DLD1 (cell line): ENCODE results near the gene CD244.
"Not testable (repeated sequence)": the region's sequence is repeated elsewhere in the genome, so short reads cannot be mapped to it uniquely, and the experiment has no call there.

ENCODE experiments used
- in situ Hi-C: cut with HindIII; loops from 2 replicates; pipeline ENCODE4 v1.10.0; 2017; ENCODE audit warnings: low sequenced_read_pairs

Gene CD244, protein sequence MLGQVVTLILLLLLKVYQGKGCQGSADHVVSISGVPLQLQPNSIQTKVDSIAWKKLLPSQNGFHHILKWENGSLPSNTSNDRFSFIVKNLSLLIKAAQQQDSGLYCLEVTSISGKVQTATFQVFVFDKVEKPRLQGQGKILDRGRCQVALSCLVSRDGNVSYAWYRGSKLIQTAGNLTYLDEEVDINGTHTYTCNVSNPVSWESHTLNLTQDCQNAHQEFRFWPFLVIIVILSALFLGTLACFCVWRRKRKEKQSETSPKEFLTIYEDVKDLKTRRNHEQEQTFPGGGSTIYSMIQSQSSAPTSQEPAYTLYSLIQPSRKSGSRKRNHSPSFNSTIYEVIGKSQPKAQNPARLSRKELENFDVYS

DNA sequence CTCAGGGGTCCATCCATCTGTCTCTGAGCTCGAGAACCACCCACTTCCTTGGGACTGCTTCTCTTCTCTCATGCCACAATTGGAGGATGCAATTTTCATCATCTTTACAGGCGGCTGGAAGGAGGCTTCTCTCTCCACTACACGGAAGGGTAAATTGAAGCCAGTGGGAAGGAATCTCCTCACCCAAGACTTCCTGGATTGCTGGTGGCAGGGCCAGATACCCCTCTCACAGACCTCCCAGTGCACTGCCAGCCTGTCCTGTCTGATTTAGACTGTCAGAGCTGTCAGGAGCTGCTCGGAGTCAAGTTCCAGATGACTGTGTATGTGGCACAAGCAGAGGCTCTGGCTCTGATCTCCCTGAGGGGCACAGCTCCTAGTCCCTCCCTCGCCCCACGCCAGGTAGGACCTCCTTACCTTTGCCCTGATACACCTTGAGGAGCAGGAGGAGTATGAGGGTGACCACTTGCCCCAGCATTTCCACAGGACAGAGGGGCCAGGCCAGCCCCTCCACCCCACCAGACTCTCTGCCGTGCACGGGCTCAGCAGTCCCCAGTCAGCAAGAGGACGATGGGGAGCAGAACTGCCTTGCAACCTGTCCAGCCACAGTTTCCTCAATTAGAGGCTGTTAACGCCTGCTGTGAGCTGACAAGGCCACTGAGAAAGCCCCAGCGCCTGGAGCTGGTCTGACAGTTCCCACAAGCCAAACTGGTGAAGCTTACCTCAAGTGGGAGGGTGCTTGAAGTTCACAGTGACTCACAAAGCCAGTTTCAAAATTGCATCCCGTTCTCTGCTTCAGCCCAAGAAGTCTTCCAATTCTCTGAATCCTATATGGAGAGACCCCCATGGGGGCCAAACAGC lies at the start of gene CD244:
TSS of gene CD244 (minus strand) at position 685 of the 858 bp plus-strand sequence. CDS start at position 475, 210 bp downstream.
- in situ Hi-C loops: no loop called here

DNA sequence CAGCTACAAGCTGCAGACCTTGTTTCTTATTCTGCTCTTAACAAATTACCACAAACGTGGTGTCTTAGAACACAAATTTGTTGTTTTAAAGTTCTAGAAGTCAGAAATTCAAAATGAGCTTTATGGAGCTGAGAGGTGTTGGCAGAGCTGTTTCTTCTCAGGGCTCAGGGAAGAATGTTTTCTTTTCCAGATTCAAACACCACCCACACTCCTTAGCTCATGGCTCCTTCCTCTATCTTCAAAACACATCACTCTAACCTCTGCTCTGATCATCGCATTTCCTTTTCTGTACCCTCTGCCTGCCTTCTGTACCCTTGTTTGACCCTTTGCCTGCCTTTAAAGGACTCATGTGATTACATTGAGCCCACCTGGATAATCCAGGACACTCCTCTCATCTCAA lies 49.2 kb upstream of the CD244 start:
- in situ Hi-C loops: no loop called here

DNA sequence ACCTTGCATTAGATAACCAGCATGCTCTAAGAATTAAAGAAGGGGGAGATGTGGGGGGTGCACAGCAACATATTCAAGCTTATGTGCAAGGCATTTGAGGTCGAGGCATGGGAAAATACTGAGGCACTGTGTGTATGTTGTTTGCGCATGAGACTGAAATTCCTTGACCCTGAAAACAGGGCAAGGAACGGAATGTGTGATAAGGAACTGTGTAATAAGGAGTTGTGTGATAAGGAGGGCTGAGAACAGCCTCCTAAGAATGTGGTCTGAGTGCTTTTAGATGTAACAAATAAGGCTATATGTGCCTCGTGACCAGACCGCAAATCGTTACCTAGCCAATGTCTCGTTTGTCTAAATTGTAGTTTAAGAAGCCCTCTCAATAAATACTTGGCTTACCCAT lies 48.8 kb upstream of the CD244 start:
- in situ Hi-C loops: no loop called here

- in situ Hi-C loops: no loop called here
These were observed 47.6 kb upstream of the CD244 start for GRCh38 chr1:160910170-160910750.

DNA sequence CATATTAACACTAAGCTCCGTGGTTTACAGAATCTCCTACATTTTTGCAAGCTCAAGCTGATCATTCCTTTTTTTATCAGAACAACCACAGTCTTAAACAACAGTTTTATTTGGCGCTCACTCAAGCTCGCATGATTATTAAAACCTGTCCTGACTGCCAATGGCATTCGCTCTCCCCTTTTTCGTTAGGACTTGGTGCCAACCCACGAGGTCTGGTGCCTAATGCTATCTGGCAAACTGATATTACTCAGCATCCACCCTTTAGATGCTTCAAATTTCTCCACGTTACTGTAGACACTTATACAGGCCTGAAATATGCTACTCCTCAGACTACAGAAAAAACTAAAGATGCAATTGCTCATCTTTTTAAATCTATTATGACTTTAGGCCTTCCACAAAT lies 45.3 kb upstream of the CD244 start:
- in situ Hi-C loops: no loop called here

GRCh38 chr1:160905617-160905989 lies 42.9 kb upstream of the CD244 start:
- in situ Hi-C loops: no loop called here

- in situ Hi-C loops: no loop called here
These were observed 42.3 kb upstream of the CD244 start for GRCh38 chr1:160904783-160905616.

GRCh38 chr1:160902251-160902650 lies 39.6 kb upstream of the CD244 start:
- in situ Hi-C loops: not testable (repeated sequence)

- in situ Hi-C loops: no loop called here
These were observed 39.1 kb upstream of the CD244 start for GRCh38 chr1:160901768-160902167.

DNA sequence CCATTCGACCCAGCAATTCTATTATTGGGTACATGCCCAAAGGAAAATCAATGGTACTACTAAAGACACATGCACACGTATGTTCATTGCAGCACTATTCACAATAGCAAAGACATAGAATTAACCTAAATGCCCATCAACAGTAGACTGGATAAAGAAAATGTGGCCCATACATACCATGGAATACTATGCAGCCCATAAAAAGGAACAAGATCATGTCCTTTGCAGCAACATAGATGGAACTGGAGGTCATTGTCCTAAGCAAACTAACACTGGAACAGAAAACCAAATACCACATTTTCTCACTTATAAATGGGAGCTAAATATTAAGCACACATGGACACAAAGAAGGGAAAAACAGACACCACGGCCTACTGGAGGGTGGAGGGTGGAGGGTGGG lies 38.0 kb upstream of the CD244 start:
- in situ Hi-C loops: not testable (repeated sequence)

DNA sequence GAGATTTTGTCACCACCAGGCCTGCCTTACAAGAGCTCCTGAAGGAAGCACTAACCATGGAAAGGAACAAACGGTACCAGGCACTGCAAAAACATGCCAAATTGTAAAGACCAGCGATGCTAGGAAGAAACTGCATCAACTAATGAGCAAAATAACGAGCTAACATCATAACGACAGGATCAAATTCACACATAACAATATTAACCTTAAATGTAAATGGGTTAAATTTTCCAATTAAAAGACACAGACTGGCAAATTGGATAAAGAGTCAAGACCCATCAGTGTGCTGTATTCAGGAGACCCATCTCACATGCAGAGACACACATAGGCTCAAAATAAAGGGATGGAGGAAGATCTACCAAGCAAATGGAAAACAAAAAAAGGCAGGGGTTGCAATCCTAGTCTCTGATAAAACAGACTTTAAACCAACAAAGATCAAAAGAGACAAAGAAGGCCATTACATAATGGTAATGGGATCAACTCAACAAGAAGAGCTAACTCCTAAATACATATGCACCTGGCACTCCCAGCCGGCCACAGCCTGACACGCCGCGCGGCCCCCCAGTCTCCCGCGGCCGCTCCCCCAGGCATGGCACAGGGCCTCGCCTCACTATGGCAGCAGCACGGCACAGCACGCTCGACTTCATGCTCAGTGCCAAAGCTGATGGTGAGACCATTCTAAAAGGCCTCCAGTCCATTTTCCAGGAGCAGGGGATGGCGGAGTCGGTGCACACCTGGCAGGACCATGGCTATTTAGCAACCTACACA lies 31.9 kb upstream of the CD244 start:
- in situ Hi-C loops: not testable (repeated sequence)

DNA sequence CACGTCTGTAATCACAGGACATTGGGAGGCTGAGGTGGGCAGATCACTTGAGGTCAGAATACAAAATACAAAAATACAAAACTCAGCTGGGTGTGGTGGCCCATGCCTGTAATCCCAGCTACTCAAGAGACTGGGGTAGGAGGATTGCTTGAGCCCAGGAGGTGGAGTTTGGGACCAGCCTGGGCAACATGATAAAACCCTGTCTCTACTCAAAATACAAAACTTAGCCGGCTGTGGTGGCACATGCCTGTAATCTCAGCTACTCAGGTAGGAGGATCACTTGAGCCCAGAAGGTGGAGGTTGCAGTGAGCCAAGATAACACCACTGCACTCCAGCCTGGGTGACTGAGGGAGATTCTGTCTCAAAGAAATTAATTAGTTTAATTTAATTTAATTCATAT lies 28.8 kb upstream of the CD244 start:
- in situ Hi-C loops: no loop called here

- in situ Hi-C loops: no loop called here
These were observed 26.2 kb upstream of the CD244 start for GRCh38 chr1:160888926-160889325.

- in situ Hi-C loops: no loop called here
These were observed 24.4 kb upstream of the CD244 start for GRCh38 chr1:160887071-160887470.

DNA sequence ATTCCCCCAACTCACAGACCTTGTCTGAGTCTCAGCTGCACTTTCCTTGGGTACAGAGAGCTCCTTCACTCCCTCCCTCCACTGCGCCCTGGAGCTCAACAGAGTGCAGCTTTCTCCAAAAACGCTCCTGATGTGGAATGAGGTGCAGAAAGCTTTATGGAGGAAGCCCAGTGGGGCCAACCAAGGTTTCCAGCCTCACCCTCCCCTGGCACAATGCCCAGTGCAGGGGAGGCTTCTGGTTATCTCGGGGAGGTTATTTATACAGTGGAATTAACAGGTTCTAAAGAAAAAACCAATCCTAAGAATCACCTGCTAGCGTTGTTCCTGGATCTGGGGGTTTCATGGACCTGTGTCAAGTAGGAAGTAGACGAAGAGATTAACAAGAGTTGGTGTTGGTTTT lies 22.4 kb upstream of the CD244 start, which contains the start of gene ITLN1:
TSS of gene ITLN1 (minus strand) at position 139 of the 400 bp plus-strand sequence. CDS start 303 bp downstream, outside the sequence.
- in situ Hi-C loops: no loop called here

DNA sequence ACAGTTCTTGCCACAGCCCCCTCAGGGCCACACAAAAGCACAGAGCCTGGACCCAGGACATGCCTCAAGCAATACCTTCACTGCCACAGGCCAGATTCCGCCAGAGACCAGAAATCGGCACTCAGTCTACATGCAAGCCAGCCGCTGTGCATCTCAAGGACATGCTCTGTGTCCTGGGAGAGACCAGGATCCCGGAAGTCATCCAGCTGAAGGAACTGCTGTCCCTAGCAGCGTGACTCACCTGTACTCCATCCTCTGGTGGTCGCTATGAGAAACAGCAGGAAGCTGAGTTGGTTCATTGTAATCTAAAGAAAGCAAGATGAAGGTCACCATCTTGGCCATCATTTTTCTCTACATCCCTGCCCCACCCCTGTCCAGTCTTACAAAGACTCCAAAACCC lies 21.9 kb upstream of the CD244 start:
- in situ Hi-C loops: no loop called here

- in situ Hi-C loops: no loop called here
These were observed 21.2 kb upstream of the CD244 start for GRCh38 chr1:160883581-160884513.

GRCh38 chr1:160882582-160882981 lies 19.9 kb upstream of the CD244 start:
- in situ Hi-C loops: no loop called here

DNA sequence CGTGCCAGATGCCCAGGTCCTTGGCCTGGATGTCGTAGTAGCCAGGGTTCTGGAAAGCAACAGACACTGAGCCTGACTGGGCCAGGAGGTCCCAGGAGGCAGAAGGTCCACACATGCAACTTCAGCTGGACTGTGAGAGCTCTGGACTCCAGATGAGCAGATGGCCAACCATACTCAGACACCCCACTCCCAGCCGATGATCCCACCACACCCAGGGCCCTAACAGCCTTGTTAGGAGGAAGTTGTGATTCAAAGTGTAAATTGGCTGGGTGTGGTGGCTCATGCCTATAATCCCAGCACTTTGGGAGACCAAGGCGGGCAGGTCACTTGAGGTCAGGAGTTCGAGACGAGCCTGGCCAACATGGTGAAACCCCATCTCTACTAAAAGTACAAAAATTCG lies 18.6 kb upstream of the CD244 start:
- in situ Hi-C loops: not testable (repeated sequence)
